GM12874 (cell line): ENCODE measurements around the gene COX5A.

Experiments used
- TF ChIP-seq, protein P1 (sequence below): IDR thresholded peaks from 2 replicates; pipeline ENCODE4 v1.5.1; 2011; ENCODE audit warnings: low read depth, mild to moderate bottlenecking, control low read depth, low read length, moderate library complexity; ENCODE audit not compliant: insufficient read depth

The COX5A gene

DNA sequence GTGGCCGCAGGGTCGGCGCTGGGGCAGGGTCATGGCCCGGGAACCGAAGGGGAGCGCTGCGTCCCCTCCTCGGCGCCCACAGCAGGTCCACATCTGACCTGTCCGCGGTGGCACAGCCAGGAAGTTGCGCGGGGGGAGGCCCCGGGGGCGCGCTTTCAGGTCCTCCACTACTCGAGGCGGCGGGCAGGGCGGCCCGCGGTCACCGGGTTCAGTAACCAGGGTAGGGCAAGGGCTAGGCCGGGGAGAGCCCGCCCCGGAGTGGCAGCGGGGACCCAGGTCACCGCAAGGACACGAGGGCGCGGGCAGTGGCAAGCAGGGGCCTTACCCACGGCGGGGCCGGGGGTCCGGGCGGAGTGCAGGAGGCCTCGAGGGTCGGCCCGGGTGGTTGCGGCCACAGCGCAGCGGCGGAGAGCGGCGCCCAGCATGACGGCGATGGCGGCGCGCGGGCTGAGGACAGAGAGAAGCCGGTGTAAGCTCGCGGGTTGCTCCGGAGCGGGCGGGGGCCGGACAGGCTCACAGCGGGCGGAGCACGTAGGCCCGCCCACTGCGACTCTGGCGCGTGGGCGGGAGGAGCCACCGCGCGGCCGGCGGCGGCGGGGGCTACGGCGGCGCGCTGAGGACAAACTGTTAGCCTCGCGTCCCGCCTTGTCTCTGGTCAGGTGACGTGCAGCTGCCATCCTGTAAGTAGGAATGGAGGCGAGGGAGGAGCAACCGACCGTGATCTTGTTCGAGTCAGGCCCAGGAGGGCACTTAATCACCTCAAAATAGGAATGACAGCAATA lies at the start of gene COX5A:
Gene COX5A, minus strand, starts transcription at position 484 of the 782 bp plus-strand sequence. Its CDS starts 59 bp downstream, at position 425.
- TF ChIP-seq, protein P1, sequence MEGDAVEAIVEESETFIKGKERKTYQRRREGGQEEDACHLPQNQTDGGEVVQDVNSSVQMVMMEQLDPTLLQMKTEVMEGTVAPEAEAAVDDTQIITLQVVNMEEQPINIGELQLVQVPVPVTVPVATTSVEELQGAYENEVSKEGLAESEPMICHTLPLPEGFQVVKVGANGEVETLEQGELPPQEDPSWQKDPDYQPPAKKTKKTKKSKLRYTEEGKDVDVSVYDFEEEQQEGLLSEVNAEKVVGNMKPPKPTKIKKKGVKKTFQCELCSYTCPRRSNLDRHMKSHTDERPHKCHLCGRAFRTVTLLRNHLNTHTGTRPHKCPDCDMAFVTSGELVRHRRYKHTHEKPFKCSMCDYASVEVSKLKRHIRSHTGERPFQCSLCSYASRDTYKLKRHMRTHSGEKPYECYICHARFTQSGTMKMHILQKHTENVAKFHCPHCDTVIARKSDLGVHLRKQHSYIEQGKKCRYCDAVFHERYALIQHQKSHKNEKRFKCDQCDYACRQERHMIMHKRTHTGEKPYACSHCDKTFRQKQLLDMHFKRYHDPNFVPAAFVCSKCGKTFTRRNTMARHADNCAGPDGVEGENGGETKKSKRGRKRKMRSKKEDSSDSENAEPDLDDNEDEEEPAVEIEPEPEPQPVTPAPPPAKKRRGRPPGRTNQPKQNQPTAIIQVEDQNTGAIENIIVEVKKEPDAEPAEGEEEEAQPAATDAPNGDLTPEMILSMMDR: no peak

DNA sequence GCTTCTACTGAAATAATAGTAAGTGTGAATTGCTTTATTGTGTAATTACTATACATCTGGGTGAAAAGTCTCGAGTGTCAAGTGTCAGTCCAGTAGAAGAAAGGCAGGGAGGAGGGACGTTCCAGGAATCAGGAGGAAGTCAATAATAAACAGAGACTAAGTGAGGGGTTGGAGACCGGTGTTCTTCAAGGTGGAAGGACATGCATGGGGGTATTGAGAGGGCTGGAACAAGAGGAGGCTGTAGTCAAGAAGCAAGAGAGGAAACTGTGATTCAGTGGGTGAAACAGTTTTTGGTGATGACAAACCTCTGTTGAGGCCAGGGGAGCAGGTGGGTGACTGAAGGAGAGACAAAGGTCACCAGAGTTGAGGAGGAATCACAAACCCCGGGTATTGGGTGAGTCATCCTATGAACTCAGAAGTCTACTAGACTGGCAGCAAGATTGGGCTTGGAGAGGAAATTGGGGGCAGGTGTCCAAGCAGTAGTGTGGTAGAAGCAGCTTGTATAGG lies 45.9 kb upstream of the COX5A start:
- TF ChIP-seq, protein P1: no peak

DNA sequence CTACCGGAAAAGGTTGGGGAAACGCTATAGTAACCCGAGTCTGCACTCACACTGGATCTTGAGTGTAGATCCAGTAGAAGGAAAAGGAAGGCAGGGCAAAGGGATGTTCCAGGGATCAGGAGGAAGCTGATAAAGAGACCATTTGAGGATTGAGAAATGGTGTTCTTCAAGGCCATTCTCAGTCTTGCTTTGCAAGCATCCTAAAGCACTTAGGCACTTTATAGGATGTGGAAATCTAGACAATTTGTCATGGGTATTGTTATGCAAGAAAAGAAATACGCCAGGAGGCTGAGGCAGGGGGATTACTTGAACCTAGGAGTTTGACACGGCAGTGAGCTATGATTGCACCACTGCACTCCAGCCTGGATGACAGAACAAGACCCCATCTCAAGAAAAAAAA lies 44.3 kb upstream of the COX5A start:
- TF ChIP-seq, protein P1: no peak

DNA sequence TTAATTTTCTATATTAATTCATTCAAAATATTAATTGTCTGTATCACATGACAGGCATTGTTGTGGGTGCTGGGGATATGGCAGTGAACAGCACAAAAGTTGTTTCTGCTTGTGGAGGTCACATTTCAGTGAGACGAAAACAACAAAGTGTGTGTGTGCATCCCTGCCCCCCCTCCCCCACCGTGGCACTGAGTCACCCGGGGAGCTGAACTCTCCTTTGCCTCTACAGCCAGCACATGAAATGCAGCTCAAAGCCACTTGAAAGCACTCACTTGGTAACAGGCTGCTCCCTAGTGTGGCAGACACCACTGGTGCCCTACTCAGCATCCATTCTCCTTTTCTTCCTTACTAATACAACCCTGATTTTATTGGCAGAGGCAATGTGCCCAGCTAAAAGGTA lies 40.6 kb upstream of the COX5A start:
- TF ChIP-seq, protein P1: no peak

DNA sequence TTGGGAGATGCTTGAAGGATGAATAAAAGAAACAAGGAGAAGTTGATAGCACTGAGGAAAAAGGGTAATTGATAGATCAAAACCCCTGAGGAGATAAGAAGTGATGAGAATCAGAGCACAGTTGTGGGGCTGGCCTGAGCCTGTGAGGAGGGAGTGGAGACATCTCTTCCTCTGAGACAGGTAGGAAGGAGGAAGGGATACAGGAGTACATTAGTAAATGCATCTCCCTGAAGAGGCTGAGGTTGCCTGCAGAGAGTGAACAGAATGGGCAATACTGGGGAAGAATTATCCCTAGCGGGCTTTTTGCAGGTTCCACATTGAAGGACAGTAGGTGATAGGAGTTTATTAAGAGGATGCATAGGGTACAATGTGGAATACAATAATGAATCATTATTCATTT lies 40.2 kb upstream of the COX5A start:
- TF ChIP-seq, protein P1: no peak

DNA sequence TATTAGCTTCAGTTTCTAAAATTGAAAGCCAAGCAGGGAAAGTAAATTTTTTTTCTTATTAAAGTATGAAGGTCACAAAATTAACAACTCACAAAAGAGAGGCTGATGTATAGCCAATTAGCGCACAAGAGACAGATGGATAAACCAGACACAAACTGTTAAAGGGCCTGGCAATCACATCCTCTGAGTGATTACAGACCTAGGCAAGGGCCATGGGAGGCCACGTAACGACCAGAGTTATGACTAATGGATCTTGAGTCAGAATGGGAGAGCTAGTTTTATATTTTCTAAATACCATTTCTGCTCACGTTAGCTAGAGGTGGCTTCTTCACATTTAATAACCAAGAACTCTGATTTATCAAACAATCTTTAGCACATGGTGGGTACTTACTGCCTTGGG lies 39.7 kb upstream of the COX5A start:
- TF ChIP-seq, protein P1: no peak

DNA sequence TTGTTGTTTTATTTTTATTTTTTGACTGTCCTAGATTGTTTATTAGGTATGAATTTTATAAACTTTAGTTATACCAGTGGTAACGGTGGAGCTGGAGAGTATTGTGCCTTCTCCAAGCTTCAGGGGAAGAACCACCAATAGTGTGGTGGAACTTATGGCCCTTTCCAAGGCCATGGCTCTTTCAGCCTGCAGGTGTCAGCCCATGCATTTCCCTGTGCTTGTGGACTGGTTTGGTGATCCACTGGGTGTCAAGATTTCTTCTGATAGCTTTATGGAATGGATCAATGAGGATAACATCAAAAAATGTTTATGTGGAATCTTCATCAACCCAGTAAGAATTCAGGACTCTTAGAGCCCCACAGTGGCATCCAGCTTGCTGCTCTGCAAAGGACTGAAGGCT lies 38.3 kb upstream of the COX5A start:
- TF ChIP-seq, protein P1: no peak
